GM13977 (cell line): Measurements from ENCODE around the gene CARHSP1.

Source experiments
- DNase-seq: peaks from one replicate; pipeline ENCODE4 v3.0.0; 2012; ENCODE audit warnings: low spot score
- CTCF ChIP-seq: IDR thresholded peaks from 2 replicates; pipeline ENCODE4 v1.5.1; 2012; ENCODE audit warnings: mild to moderate bottlenecking, control low read depth; ENCODE audit not compliant: insufficient read depth; ENCODE audit errors: extremely low read depth, missing control alignments
- in situ Hi-C: fragments of 300-500 bp; cut with MboI; formaldehyde crosslinking; loops from one replicate; pipeline ENCODE4 v1.12.0; 2022; ENCODE audit warnings: low sequenced_read_pairs, low pct_unique_long_range_greater_than_20kb, mixed read lengths, inconsistent platforms; ENCODE audit not compliant: unreplicated experiment

CARHSP1 gene

GRCh38 chr16:8828541-8829165, 40.2 kb downstream of the CARHSP1 start:
- in situ Hi-C loops: no loop called here
- TF ChIP-seq CTCF: no peak
- DNase-seq: no peak

- in situ Hi-C loops: no loop called here
- TF ChIP-seq CTCF: no peak
- no peak for DNase-seq
Measured at GRCh38 chr16:8826278-8826879, 42.4 kb downstream of the CARHSP1 start.

GRCh38 chr16:8822403-8822802, 46.4 kb downstream of the CARHSP1 start:
- no peak for DNase-seq
- in situ Hi-C loops: no loop called here
- no peak for TF ChIP-seq CTCF

- no peak for DNase-seq
- no peak for TF ChIP-seq CTCF
- in situ Hi-C loops: no loop called here
Measured at GRCh38 chr16:8819411-8820034, 49.3 kb downstream of the CARHSP1 start.

- TF ChIP-seq CTCF: peak; percentile 10
- in situ Hi-C loops: no loop called here
- peak; percentile 67 for DNase-seq
Measured at GRCh38 chr16:8818504-8819270, 50.1 kb downstream of the CARHSP1 start.

GRCh38 chr16:8816967-8817655, 51.7 kb downstream of the CARHSP1 start:
- in situ Hi-C loops: no loop called here
- DNase-seq: no peak
- no peak for TF ChIP-seq CTCF
